Brain microvascular endothelial cell (primary cell): Measurements from ENCODE around the gene PFKFB3.

Experiments
- DNase-seq: peaks from one replicate; pipeline ENCODE4 v3.0.0-alpha.2; 2020
- H3K27ac ChIP-seq: fragments of 250-450 bp; sonication (Bioruptor Pico); 2 replicates; pipeline ENCODE4 v1.5.1; 2020; ENCODE audit warnings: mild to moderate bottlenecking, moderate library complexity
- H3K27me3 ChIP-seq: fragments of 250-450 bp; sonication (Bioruptor Pico); replicated peaks from 2 replicates; pipeline ENCODE4 v1.5.1; 2020; ENCODE audit warnings: mild to moderate bottlenecking
- H3K36me3 ChIP-seq: fragments of 250-450 bp; sonication (Bioruptor Pico); replicated peaks from 2 replicates; pipeline ENCODE4 v1.5.1; 2020; ENCODE audit warnings: mild to moderate bottlenecking
- H3K4me3 ChIP-seq: 2 replicates; pipeline ENCODE4 v1.5.1; 2011; ENCODE audit warnings: low read depth, mild to moderate bottlenecking, control low read depth, low read length, moderate library complexity
- in situ Hi-C: cut with HindIII; loops from 2 replicates; pipeline ENCODE4 v1.10.0; 2017; ENCODE audit warnings: low sequenced_read_pairs, low pct_ligation_motif_present
- TF ChIP-seq, protein P1 (sequence below): IDR thresholded peaks from 2 replicates; pipeline ENCODE4 v1.5.1; 2011; ENCODE audit warnings: low read depth, mild to moderate bottlenecking, moderate library complexity, low read length, control low read depth, inconsistent platforms; ENCODE audit errors: missing control alignments

PFKFB3 gene

DNA sequence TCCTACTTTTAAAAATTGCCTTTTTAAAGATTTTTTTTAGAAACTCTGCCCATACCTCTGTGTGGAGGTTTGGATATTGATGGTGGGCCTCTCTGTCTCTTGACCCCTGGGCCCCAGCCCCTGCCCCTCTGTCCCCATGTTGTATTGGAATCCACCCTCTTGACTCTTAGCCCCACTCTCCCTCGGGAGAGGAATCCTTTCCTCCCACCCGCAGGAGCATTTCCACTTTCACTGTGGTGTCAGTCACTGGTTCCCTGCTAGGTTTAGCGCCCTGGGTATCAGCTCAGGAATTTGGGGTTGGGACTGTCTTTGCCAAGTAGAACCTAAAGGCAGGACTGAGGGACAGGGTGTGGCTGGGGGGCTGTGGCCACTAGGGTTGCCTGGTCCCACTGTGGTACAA, 10.1 kb downstream of the PFKFB3 start:
- H3K27ac ChIP-seq, result no peak overlapping the region
- TF ChIP-seq, protein P1, sequence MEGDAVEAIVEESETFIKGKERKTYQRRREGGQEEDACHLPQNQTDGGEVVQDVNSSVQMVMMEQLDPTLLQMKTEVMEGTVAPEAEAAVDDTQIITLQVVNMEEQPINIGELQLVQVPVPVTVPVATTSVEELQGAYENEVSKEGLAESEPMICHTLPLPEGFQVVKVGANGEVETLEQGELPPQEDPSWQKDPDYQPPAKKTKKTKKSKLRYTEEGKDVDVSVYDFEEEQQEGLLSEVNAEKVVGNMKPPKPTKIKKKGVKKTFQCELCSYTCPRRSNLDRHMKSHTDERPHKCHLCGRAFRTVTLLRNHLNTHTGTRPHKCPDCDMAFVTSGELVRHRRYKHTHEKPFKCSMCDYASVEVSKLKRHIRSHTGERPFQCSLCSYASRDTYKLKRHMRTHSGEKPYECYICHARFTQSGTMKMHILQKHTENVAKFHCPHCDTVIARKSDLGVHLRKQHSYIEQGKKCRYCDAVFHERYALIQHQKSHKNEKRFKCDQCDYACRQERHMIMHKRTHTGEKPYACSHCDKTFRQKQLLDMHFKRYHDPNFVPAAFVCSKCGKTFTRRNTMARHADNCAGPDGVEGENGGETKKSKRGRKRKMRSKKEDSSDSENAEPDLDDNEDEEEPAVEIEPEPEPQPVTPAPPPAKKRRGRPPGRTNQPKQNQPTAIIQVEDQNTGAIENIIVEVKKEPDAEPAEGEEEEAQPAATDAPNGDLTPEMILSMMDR, result no peak
- in situ Hi-C loops, result no loop called here
- DNase-seq, result no peak
- peaks cover 20% of the 10 kb centered on the region for H3K36me3 ChIP-seq
- no peak overlapping the region for H3K4me3 ChIP-seq
- H3K27me3 ChIP-seq, result no peaks in the 10 kb centered on the region

DNA sequence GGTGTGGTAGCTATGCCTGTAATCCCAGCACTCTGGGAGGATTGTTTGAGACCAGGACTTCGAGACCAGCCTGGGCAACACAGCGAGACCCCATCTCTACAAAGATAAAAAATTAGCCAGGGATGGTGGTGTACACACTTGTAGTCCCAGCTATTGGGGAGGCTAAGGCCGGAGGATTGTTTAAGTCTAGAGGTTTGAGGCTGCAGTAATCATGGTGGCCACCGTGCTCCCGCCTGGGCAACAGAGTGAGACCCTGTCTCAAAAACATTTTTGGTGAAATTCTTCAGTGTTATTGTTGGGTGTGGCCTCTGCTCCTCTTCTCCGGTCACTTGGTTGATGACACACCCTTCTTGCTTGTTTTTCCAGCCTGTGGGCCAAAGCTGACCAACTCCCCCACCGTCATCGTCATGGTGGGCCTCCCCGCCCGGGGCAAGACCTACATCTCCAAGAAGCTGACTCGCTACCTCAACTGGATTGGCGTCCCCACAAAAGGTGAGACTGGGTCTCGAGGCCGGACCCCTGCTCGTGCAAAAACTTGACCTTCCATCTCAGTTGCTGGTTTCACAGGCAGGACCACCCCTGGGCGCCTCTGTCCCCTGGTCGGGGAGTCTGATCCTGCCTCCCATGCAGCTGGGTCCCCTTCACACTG, 10.6 kb downstream of the PFKFB3 start:
- Histone ChIP-seq H3K36me3 (peaks cover 20% of the 10 kb centered on the region), H3K27me3 (no peaks in the 10 kb centered on the region), H3K4me3 (no peak overlapping the region), H3K27ac (no peak overlapping the region)
- DNase-seq, result no peak
- in situ Hi-C loops, result no loop called here
- TF ChIP-seq, protein P1, result no peak

DNA sequence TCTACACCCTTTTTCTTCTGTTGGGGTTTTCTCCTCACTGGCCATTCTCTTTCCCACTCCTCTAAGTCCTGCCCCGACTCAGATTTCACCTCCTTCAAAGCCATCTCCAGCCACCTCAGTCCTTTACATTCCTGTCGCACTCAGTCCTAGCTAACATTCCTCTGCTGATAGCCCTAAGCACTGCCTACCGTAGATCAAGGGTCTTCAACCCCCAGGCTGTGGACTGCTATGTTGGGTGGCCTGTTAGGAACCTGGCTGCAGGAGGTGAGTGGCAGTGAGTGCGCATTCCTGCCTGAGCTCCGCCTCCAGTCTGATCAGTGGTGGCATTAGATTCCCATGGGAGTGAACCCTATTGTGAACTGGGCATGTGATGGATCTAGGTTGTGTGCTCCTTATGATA, 11.2 kb downstream of the PFKFB3 start:
- TF ChIP-seq, protein P1, result no peak
- Histone ChIP-seq H3K27ac (no peak overlapping the region), H3K4me3 (no peak overlapping the region), H3K36me3 (peaks cover 20% of the 10 kb centered on the region), H3K27me3 (no peaks in the 10 kb centered on the region)
- in situ Hi-C loops, result no loop called here
- no peak for DNase-seq

DNA sequence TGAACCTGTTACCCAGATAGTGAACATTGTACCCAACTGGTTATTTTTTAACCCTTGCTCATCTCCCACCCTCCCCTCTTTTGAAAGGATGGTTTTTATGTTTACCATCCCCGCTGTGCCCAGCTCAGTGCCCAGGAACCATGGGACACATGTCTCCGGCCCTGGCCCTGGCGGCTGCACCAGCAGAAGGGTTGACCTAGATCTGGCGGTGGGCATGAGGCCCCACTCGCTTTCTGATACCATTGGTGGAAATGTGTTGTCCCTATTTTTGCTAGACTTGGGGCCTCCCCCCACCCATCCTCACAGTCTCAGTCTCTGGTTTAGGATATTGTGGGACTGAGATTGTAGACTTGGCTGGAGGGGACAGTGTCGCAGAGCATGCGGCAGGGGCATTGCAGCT, 11.9 kb downstream of the PFKFB3 start:
- no peak for DNase-seq
- peaks cover 21% of the 10 kb centered on the region for H3K36me3 ChIP-seq
- no peak overlapping the region for H3K4me3 ChIP-seq
- in situ Hi-C loops, result no loop called here
- TF ChIP-seq, protein P1, result no peak
- no peak overlapping the region for H3K27ac ChIP-seq
- H3K27me3 ChIP-seq, result no peaks in the 10 kb centered on the region

DNA sequence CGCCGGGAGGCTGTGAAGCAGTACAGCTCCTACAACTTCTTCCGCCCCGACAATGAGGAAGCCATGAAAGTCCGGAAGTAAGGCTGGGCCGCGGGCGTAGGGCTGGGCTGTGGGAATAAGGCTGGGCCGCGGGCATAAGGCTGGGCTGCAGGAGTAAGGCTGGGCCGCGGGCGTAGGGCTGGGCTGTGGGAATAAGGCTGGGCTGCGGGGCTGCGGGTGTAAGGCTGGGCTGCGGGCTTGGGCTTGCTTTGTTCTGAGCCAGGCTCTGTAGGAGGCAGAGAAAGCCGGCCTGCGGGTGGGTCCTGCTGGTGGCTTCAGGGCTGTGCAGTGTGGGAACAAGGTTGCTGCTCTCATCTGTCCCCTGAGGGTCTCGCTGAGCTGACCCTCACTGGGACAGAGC, 12.5 kb downstream of the PFKFB3 start:
- no peak overlapping the region for H3K27ac ChIP-seq
- TF ChIP-seq, protein P1, result no peak
- DNase-seq, result no peak
- in situ Hi-C loops, result no loop called here
- no peaks in the 10 kb centered on the region for H3K27me3 ChIP-seq
- H3K4me3 ChIP-seq, result no peak overlapping the region
- H3K36me3 ChIP-seq, result peaks cover 28% of the 10 kb centered on the region
